Gastrocnemius medialis (tissue), 4 donors: ENCODE data around the gene KCNK17.

Source experiments
- CTCF ChIP-seq, 5 experiments: fragments of 450-650 bp in 3 of 5; fragments of 200-600 bp in 2 of 5; sonication (generic) in 2 of 5; IDR thresholded peaks in 4 of 5; conservative IDR thresholded peaks in 1 of 5; 1 replicate in 4 of 5; 2 replicates in 1 of 5; pipeline ENCODE4 v1.5.1; 2016 to 2019; ENCODE audit warnings: antibody characterized with exemption in 5 of 5, mild to moderate bottlenecking in 3 of 5, moderate library complexity in 3 of 5
- POLR2A ChIP-seq, 2 donors: fragments of 450-650 bp; IDR thresholded peaks; one replicate each; pipeline ENCODE4 v1.6.1; 2017; ENCODE audit warnings: antibody characterized with exemption in 2 of 2, mild to moderate bottlenecking in 2 of 2, moderate library complexity in 2 of 2

DNA sequence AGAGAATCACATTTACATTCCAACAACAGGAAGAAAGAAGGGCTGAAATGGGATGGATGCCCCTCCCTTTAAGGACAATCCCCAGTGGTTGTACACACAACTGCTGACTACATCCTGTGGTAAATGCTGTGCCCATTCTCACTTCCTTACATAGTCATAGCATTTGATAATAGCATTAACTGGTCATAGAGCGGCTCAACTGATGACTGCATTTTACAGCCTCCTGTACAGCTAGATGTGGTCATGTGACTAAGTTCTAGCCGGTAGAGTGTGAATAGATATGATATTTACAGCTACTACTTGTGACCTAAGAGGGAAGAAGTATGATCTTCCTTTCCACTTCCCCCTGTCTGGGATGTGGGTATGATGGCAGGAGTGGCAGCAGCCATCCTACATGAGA is 24.7 kb downstream of the KCNK17 start:
- TF ChIP-seq CTCF (IDR thresholded peaks at IDR 0.05 in 4 of 5, conservative IDR thresholded peaks at IDR 0.05 in 1 of 5) (no peak), POLR2A (IDR thresholded peaks at IDR 0.05) (no peak)
